SKM-1 (cell line): ENCODE measurements around the gene CASP8.
"Not testable (repeated sequence)": the region's sequence is repeated elsewhere in the genome, so short reads cannot be mapped to it uniquely, and the experiment has no call there.

Experiments
- DNase-seq: peaks from one replicate; lab custom pipeline; 2025; ENCODE audit not compliant: unreplicated experiment; lab: John Stamatoyannopoulos, UW

CASP8 gene

GRCh38 chr2:201267278-201268030 is 7.1 kb downstream of the CASP8 start:
- no peak for DNase-seq

- DNase-seq: no peak
Measured at GRCh38 chr2:201269764-201270163, 9.4 kb downstream of the CASP8 start.

- no peak for DNase-seq
Measured at GRCh38 chr2:201270293-201271001, 10.1 kb downstream of the CASP8 start.

GRCh38 chr2:201271917-201272316 is 11.6 kb downstream of the CASP8 start:
- no peak for DNase-seq

GRCh38 chr2:201273330-201273983 is 13.1 kb downstream of the CASP8 start:
- DNase-seq: no peak

GRCh38 chr2:201275069-201275468 is 14.7 kb downstream of the CASP8 start:
- DNase-seq: no peak

GRCh38 chr2:201275990-201276389 is 15.7 kb downstream of the CASP8 start:
- no peak for DNase-seq

GRCh38 chr2:201276511-201276910 is 16.2 kb downstream of the CASP8 start:
- no peak for DNase-seq

GRCh38 chr2:201279079-201279478 is 18.7 kb downstream of the CASP8 start:
- DNase-seq: no peak

GRCh38 chr2:201280191-201281040 is 20.1 kb downstream of the CASP8 start:
- DNase-seq: peak; percentile 13

GRCh38 chr2:201285499-201285898 is 25.2 kb downstream of the CASP8 start:
- DNase-seq: no peak

GRCh38 chr2:201290457-201291148 is 30.3 kb downstream of the CASP8 start:
- not testable (repeated sequence) for DNase-seq

- no peak for DNase-seq
Measured at GRCh38 chr2:201298462-201299052, 38.2 kb downstream of the CASP8 start.

- DNase-seq: not testable (repeated sequence)
Measured at GRCh38 chr2:201299929-201300328, 39.6 kb downstream of the CASP8 start.

GRCh38 chr2:201307876-201308275 is 47.5 kb downstream of the CASP8 start:
- no peak for DNase-seq

GRCh38 chr2:201308914-201309313 is 48.6 kb downstream of the CASP8 start:
- DNase-seq: no peak

GRCh38 chr2:201313362-201313761 is 53.0 kb downstream of the CASP8 start:
- no peak for DNase-seq

GRCh38 chr2:201319511-201319910 is 59.2 kb downstream of the CASP8 start:
- DNase-seq: no peak

GRCh38 chr2:201320257-201320656 is 59.9 kb downstream of the CASP8 start:
- DNase-seq: no peak

- DNase-seq: no peak
Measured at GRCh38 chr2:201320701-201321100, 60.4 kb downstream of the CASP8 start.
